ENCODE data around the gene EIF3L. TPM values are rescaled to one million over a fixed set of nuclear protein-coding genes. Genes with fewer than 3 reads are reported as not detected.

EIF3L gene
- total and polyA plus RNA-seq, 2 of the 8 experiments (the other 6 are each of a cell fraction or from before 2014, with no cell fraction given): 639 to 886 TPM

- no peaks in the 10 kb centered on the region; the same call in 1 of the 2 replicates for H3K79me1 ChIP-seq (ENCODE audit: low read depth, low read length)
- H3K18ac ChIP-seq (ENCODE audit: extremely low read depth, low read length): no peak overlapping the region
- FAIRE-seq (no peak), DNase-seq (ENCODE audit: low read depth in 1 of 2, low spot score in 2 of 2) (no peak)
- H3K27me3 ChIP-seq (replicated peaks in 1 of 4; ENCODE audit: control insufficient read depth in 3 of 4, extremely low read depth in 1 of 4, insufficient read depth in 3 of 4, low read length in 3 of 4): no peaks in the 10 kb centered on the region
- H2BK120ac ChIP-seq (replicated peaks; ENCODE audit: low read depth, low read length): no peak overlapping the region
- ChIA-PET CTCF (ENCODE audit: partially characterized antibody) (interaction anchor here (0.6 to 3.5 kb wide), 7 partner anchors 9 to 405 kb away, joined by 3 to 15 read pairs (median 4); partner anchors contain the start of gene GALR3), POLR2A (ENCODE audit: partially characterized antibody) (interaction anchor here (0.6 to 3.7 kb wide), 5 partner anchors 13 to 53 kb away, joined by 3 to 29 read pairs (median 7); partner anchors contain the start of genes GALR3 and GCAT)
- H2BK15ac ChIP-seq (ENCODE audit: low read length): no peak overlapping the region; the same call in 1 of the 2 replicates
- no peak overlapping the region for H3K4ac ChIP-seq (replicated peaks; ENCODE audit: insufficient read length, low read depth, low read length)
- H2BK5ac ChIP-seq (ENCODE audit: low read depth, low read length): no peak overlapping the region
- no peaks in the 10 kb centered on the region for H4K20me1 ChIP-seq (replicated peaks in 1 of 2; ENCODE audit: control insufficient read depth in 1 of 2, insufficient read depth in 2 of 2, low read length in 2 of 2)
- no peak overlapping the region for H3K4me3 ChIP-seq (ENCODE audit: extremely low read depth in 1 of 4, insufficient read depth in 2 of 4, low read depth in 3 of 4, low read length in 4 of 4)
- H4K8ac ChIP-seq (ENCODE audit: extremely low read depth, insufficient read depth, low read length): no peak overlapping the region
- H3K9me3 ChIP-seq (ENCODE audit: insufficient read depth in 2 of 2, low read depth in 1 of 2, low read length in 1 of 2): no peaks in the 10 kb centered on the region
- H4K91ac ChIP-seq (replicated peaks; ENCODE audit: insufficient read length, low read length): no peak overlapping the region
- H2AFZ ChIP-seq (ENCODE audit: low read length): no peak overlapping the region
- H2BK20ac ChIP-seq (ENCODE audit: low read length): no peak overlapping the region
- peaks cover 0 to 6% of the 10 kb centered on the region in 2 experiments; a peak in 3 of 4 replicates for H3K79me2 ChIP-seq (ENCODE audit: control insufficient read depth in 1 of 2, insufficient read depth in 2 of 2, low read length in 2 of 2)
- H3K23me2 ChIP-seq (ENCODE audit: low read depth, low read length): peaks cover 5% of the 10 kb centered on the region; the same call in 1 of the 2 replicates
- no peak overlapping the region for H3K27ac ChIP-seq (ENCODE audit: low read depth, low read length)
- H4K5ac ChIP-seq (ENCODE audit: insufficient read length, low read depth, low read length): no peak overlapping the region
- H2BK12ac ChIP-seq (ENCODE audit: low read depth, low read length): no peak overlapping the region
- H3K9ac ChIP-seq (replicated peaks in 1 of 4; ENCODE audit: extremely low read depth in 1 of 4, low read depth in 3 of 4, low read length in 3 of 4): no peak overlapping the region
- H3K56ac ChIP-seq (replicated peaks; ENCODE audit: insufficient read length, low read depth, low read length): no peak overlapping the region
- no peak overlapping the region for H3K23ac ChIP-seq (ENCODE audit: insufficient read length)
- H2AK5ac ChIP-seq (ENCODE audit: low read depth, low read length): no peak overlapping the region
- H3K14ac ChIP-seq (ENCODE audit: insufficient read length): no peak overlapping the region
- 91% methylated on average over 10 of the region's 10 CpGs; no CpG with 5 or more reads in 1 of the 2 experiments for WGBS, 2 experiments (ENCODE audit: extremely low coverage in 1 of 2, insufficient coverage in 1 of 2, insufficient read length in 1 of 2, insufficient replicate concordance in 2 of 2, low coverage in 1 of 2, low lambda C conversion rate in 2 of 2, missing lambda C conversion rate in 1 of 2)
- no peak overlapping the region; a peak in 1 of 4 replicates for H3K4me2 ChIP-seq (ENCODE audit: insufficient read depth in 1 of 2, low read depth in 2 of 2, low read length in 2 of 2)
- peaks cover 0 to 6% (median 0%) of the 10 kb centered on the region in 4 experiments; a peak in 3 of 8 replicates for H3K36me3 ChIP-seq (ENCODE audit: control insufficient read depth in 2 of 4, insufficient read depth in 4 of 4, low read length in 3 of 4)
- no peaks in the 10 kb centered on the region for H3K4me1 ChIP-seq (replicated peaks in 1 of 4; ENCODE audit: control insufficient read depth in 3 of 4, insufficient read depth in 4 of 4, low read length in 3 of 4)
- TF ChIP-seq BACH1 (IDR thresholded peaks at IDR 0.05; ENCODE audit: low read length) (no peak), TAF7 (optimal IDR thresholded peaks at IDR 0.05; ENCODE audit: borderline replicate concordance, low read depth, low read length) (no peak), RAD21 (IDR thresholded peaks at IDR 0.05 in 1 of 2, conservative IDR thresholded peaks at IDR 0.05 in 1 of 2; ENCODE audit: low read depth in 2 of 2, low read length in 2 of 2) (no peak), ASH2L (IDR thresholded peaks at IDR 0.05; ENCODE audit: low read length) (no peak), ZNF274 (IDR thresholded peaks at IDR 0.05; ENCODE audit: borderline replicate concordance, extremely low read depth, low read length) (no peak), HDAC6 (IDR thresholded peaks at IDR 0.05; ENCODE audit: low read depth, low read length) (no peak), SRF (IDR thresholded peaks at IDR 0.05; ENCODE audit: low read depth, low read length) (no peak), PHF8 (conservative IDR thresholded peaks at IDR 0.05; ENCODE audit: low read depth, low read length) (no peak), RBBP5 (IDR thresholded peaks at IDR 0.05; ENCODE audit: borderline replicate concordance, low read depth, low read length) (no peak), EP300 (IDR thresholded peaks at IDR 0.05; ENCODE audit: borderline replicate concordance in 1 of 2, low read depth in 2 of 2, low read length in 2 of 2) (no peak)
Measured at GRCh38 chr22:37842015-37842793, 7.0 kb upstream of the EIF3L start.
